ENCODE results near the gene CLCN1.
"Not testable (repeated sequence)": the region's sequence is repeated elsewhere in the genome, so short reads cannot be mapped to it uniquely, and the experiment has no call there.

The CLCN1 gene

GRCh38 chr7:143315776-143316175 is at the start of gene CLCN1:
CLCN1 (plus strand) TSS chr7:143316111; CDS start chr7:143316213, 102 bp downstream.
- no peak for DNase-seq (ENCODE audit: low read depth in 3 of 3)

GRCh38 chr7:143269251-143269650 is 46.7 kb upstream of the CLCN1 start:
- DNase-seq (ENCODE audit: low read depth in 3 of 3): no peak

- DNase-seq (ENCODE audit: low read depth in 3 of 3): no peak
These were observed 44.7 kb upstream of the CLCN1 start for GRCh38 chr7:143271240-143271639.

GRCh38 chr7:143272871-143273270 is 43.0 kb upstream of the CLCN1 start:
- DNase-seq (ENCODE audit: low read depth in 3 of 3): no peak

GRCh38 chr7:143279186-143280098 is 36.5 kb upstream of the CLCN1 start:
- DNase-seq (ENCODE audit: low read depth in 3 of 3): no peak

GRCh38 chr7:143280160-143280559 is 35.8 kb upstream of the CLCN1 start:
- no peak for DNase-seq (ENCODE audit: low read depth in 3 of 3)

- no peak for DNase-seq (ENCODE audit: low read depth in 3 of 3)
These were observed 35.3 kb upstream of the CLCN1 start for GRCh38 chr7:143280566-143280965.

GRCh38 chr7:143281529-143281928 is 34.4 kb upstream of the CLCN1 start:
- no peak for DNase-seq (ENCODE audit: low read depth in 3 of 3)

GRCh38 chr7:143282124-143282523 is 33.8 kb upstream of the CLCN1 start:
- DNase-seq (ENCODE audit: low read depth in 3 of 3): no peak

- no peak for DNase-seq (ENCODE audit: low read depth in 3 of 3)
These were observed 32.5 kb upstream of the CLCN1 start for GRCh38 chr7:143283381-143283780.

- no peak for DNase-seq (ENCODE audit: low read depth in 3 of 3)
These were observed 31.1 kb upstream of the CLCN1 start, which contains the start of gene TMEM139 for GRCh38 chr7:143284591-143285469. TMEM139 (plus strand) TSS chr7:143284958; CDS start chr7:143285958, 1,000 bp downstream.

- DNase-seq (ENCODE audit: low read depth in 3 of 3): no peak
These were observed 30.5 kb upstream of the CLCN1 start for GRCh38 chr7:143285470-143285778.

- no peak for DNase-seq (ENCODE audit: low read depth in 3 of 3)
These were observed 29.9 kb upstream of the CLCN1 start for GRCh38 chr7:143285806-143286521.

- no peak for DNase-seq (ENCODE audit: low read depth in 3 of 3)
These were observed 29.4 kb upstream of the CLCN1 start for GRCh38 chr7:143286522-143286890.

GRCh38 chr7:143287339-143287934 is 28.5 kb upstream of the CLCN1 start:
- DNase-seq (ENCODE audit: low read depth in 3 of 3): no peak

- DNase-seq (ENCODE audit: low read depth in 3 of 3): peak; percentile 95 to 99 (median 97)
These were observed 27.7 kb upstream of the CLCN1 start, which contains the start of gene CASP2 for GRCh38 chr7:143287935-143288826. CASP2 (plus strand) TSS chr7:143288351; CDS start chr7:143288456, 105 bp downstream.

GRCh38 chr7:143288836-143289235 is 27.1 kb upstream of the CLCN1 start:
- no peak for DNase-seq (ENCODE audit: low read depth in 3 of 3)

- DNase-seq (ENCODE audit: low read depth in 3 of 3): no peak
These were observed 26.5 kb upstream of the CLCN1 start for GRCh38 chr7:143289421-143289820.

- DNase-seq (ENCODE audit: low read depth in 3 of 3): not testable (repeated sequence)
These were observed 26.0 kb upstream of the CLCN1 start for GRCh38 chr7:143289888-143290287.

- DNase-seq (ENCODE audit: low read depth in 3 of 3): no peak
These were observed 25.6 kb upstream of the CLCN1 start for GRCh38 chr7:143290293-143290692.
